Keratinocyte (primary cell): ENCODE measurements around the gene KIF25. TPM values are rescaled to one million over a fixed set of nuclear protein-coding genes. Genes with fewer than 3 reads are reported as not detected.

Experiments used
- DNase-seq: peaks from one replicate; pipeline ENCODE4 v3.0.0-alpha.2; 2011; ENCODE audit warnings: low read depth, missing footprints, low spot score
- FAIRE-seq: peaks from 2 replicates; lab custom pipeline; 2011; peaks lifted over from hg19 to GRCh38; lab: Jason Lieb, UNC
- H2AFZ ChIP-seq: 2 replicates; pipeline ENCODE4 v1.6.0; 2012; ENCODE audit warnings: low read length, control low read depth, inconsistent platforms; ENCODE audit not compliant: control insufficient read depth
- H3K27ac ChIP-seq: 2 replicates; pipeline ENCODE4 v1.5.1; 2011; ENCODE audit warnings: low read length; ENCODE audit not compliant: control insufficient read depth, insufficient read depth
- H3K27me3 ChIP-seq: 3 replicates; pipeline ENCODE4 v1.6.0; 2011; ENCODE audit warnings: low read length; ENCODE audit not compliant: control insufficient read depth, insufficient read depth; ENCODE audit errors: extremely low read depth
- H3K36me3 ChIP-seq, 2 experiments: 2 replicates in 1 of 2; 3 replicates in 1 of 2; pipeline ENCODE4 v1.5.1; 2011; ENCODE audit warnings: low read length in 2 of 2, mild to moderate bottlenecking in 1 of 2; ENCODE audit not compliant: control insufficient read depth in 2 of 2, insufficient read depth in 2 of 2; ENCODE audit errors: extremely low read depth in 1 of 2
- H3K4me1 ChIP-seq: 3 replicates; pipeline ENCODE4 v1.5.1; 2011; ENCODE audit warnings: low read length; ENCODE audit not compliant: control insufficient read depth, insufficient read depth; ENCODE audit errors: extremely low read depth
- H3K4me2 ChIP-seq: 3 replicates; pipeline ENCODE4 v1.6.0; 2011; ENCODE audit warnings: low read depth, low read length; ENCODE audit not compliant: control insufficient read depth, insufficient read depth; ENCODE audit errors: extremely low read depth
- H3K4me3 ChIP-seq, 3 experiments: fragments of 200-600 bp in 1 of 3; sonication (generic) in 1 of 3; 2 replicates in 2 of 3; 3 replicates in 1 of 3; pipeline ENCODE4 v1.5.1; 2011 to 2016; ENCODE audit warnings: low read length in 3 of 3, mild to moderate bottlenecking in 3 of 3, control low read depth in 2 of 3, inconsistent platforms in 1 of 3, low read depth in 1 of 3, mixed read lengths in 1 of 3, mixed run types in 1 of 3, moderate library complexity in 1 of 3; ENCODE audit not compliant: control insufficient read depth in 2 of 3, insufficient read depth in 2 of 3; ENCODE audit errors: extremely low read depth in 1 of 3
- H3K79me2 ChIP-seq: 2 replicates; pipeline ENCODE4 v1.6.0; 2012; ENCODE audit warnings: low read length; ENCODE audit not compliant: control insufficient read depth, insufficient read depth
- H3K9ac ChIP-seq: 3 replicates; pipeline ENCODE4 v1.6.0; 2011; ENCODE audit warnings: low read length; ENCODE audit not compliant: control insufficient read depth, insufficient read depth; ENCODE audit errors: extremely low read depth
- H3K9me1 ChIP-seq: 3 replicates; pipeline ENCODE4 v1.6.0; 2011; ENCODE audit warnings: low read length; ENCODE audit not compliant: control insufficient read depth, insufficient read depth; ENCODE audit errors: extremely low read depth
- H3K9me3 ChIP-seq: 2 replicates; pipeline ENCODE4 v1.5.1; 2012; ENCODE audit warnings: low read depth, low read length; ENCODE audit not compliant: control insufficient read depth
- H4K20me1 ChIP-seq: 3 replicates; pipeline ENCODE4 v1.6.0; 2011; ENCODE audit warnings: low read length; ENCODE audit not compliant: control insufficient read depth, insufficient read depth; ENCODE audit errors: extremely low read depth
- CTCF ChIP-seq, 3 experiments: IDR thresholded peaks in 1 of 3; conservative IDR thresholded peaks in 1 of 3; optimal IDR thresholded peaks in 1 of 3; 2 replicates in 2 of 3; 3 replicates in 1 of 3; pipeline versions ENCODE3 to v1.5.1; 2011; ENCODE audit warnings: low read length in 3 of 3, mild to moderate bottlenecking in 3 of 3, moderate library complexity in 2 of 3, control low read depth in 1 of 3, inconsistent platforms in 1 of 3; ENCODE audit not compliant: insufficient read depth in 2 of 3; ENCODE audit errors: extremely low read depth in 1 of 3
- EZH2 ChIP-seq: IDR thresholded peaks from one replicate; pipeline ENCODE4 v1.6.1; 2012; ENCODE audit warnings: inconsistent platforms, mild to moderate bottlenecking, low read length, moderate library complexity
- dilution Hi-C: fragments of 300-500 bp; cut with MboI; formaldehyde crosslinking; loops from one replicate; pipeline ENCODE4 v1.7.0; 2020; ENCODE audit warnings: low sequenced_read_pairs; ENCODE audit not compliant: extremely low pct_ligation_motif_present
- polyA plus RNA-seq, 5 experiments: library from polyadenylated mRNA; depleted of rRNA in 3 of 5; stranded (reverse) in 3 of 5; stranded (forward) in 1 of 5; unstranded in 1 of 5; fragments of >200 nt; gene quantifications; 1 replicate in 1 of 5; 2 replicates in 3 of 5; 3 replicates in 1 of 5; pipeline versions ENCODE4 v1.2.1 to v1.2.3, GENCODE V29; 2011 to 2012; ENCODE audit warnings: missing spikeins in 2 of 5, low read depth in 1 of 5, low replicate concordance in 1 of 5

KIF25 gene
- polyA plus RNA-seq, 1 donor (not counting 4 experiments of a cell fraction or from before 2014, with no cell fraction given), result not detected

GRCh38 chr6:168035098-168035660 is 37.7 kb downstream of the KIF25 start:
- peaks cover 10% of the 10 kb centered on the region for H3K4me1 ChIP-seq
- TF ChIP-seq EZH2, result no peak
- TF ChIP-seq CTCF (optimal IDR thresholded peaks at IDR 0.05 in 1 of 3, IDR thresholded peaks at IDR 0.05 in 1 of 3, conservative IDR thresholded peaks at IDR 0.05 in 1 of 3; ENCODE audit: extremely low read depth in 1 of 3, insufficient read depth in 2 of 3, low read length in 3 of 3), result no peak
- dilution Hi-C loops, result no loop called here
- H3K27ac ChIP-seq, result no peak overlapping the region
- peak overlapping the region; percentile 74 for H2AFZ ChIP-seq
- peak overlapping the region; percentile 91 for H3K4me2 ChIP-seq
- H3K36me3 ChIP-seq, result no peaks in the 10 kb centered on the region
- H3K27me3 ChIP-seq, result peaks cover 20% of the 10 kb centered on the region
- peaks cover 3% of the 10 kb centered on the region for H3K9me3 ChIP-seq
- no peaks in the 10 kb centered on the region for H4K20me1 ChIP-seq
- FAIRE-seq, result no peak
- no peaks in the 10 kb centered on the region for H3K9me1 ChIP-seq
- H3K4me3 ChIP-seq, result peak overlapping the region; percentile 22 to 65 (median 55)
- H3K79me2 ChIP-seq, result no peaks in the 10 kb centered on the region
- no peak for DNase-seq
- H3K9ac ChIP-seq, result peak overlapping the region; percentile 35

DNA sequence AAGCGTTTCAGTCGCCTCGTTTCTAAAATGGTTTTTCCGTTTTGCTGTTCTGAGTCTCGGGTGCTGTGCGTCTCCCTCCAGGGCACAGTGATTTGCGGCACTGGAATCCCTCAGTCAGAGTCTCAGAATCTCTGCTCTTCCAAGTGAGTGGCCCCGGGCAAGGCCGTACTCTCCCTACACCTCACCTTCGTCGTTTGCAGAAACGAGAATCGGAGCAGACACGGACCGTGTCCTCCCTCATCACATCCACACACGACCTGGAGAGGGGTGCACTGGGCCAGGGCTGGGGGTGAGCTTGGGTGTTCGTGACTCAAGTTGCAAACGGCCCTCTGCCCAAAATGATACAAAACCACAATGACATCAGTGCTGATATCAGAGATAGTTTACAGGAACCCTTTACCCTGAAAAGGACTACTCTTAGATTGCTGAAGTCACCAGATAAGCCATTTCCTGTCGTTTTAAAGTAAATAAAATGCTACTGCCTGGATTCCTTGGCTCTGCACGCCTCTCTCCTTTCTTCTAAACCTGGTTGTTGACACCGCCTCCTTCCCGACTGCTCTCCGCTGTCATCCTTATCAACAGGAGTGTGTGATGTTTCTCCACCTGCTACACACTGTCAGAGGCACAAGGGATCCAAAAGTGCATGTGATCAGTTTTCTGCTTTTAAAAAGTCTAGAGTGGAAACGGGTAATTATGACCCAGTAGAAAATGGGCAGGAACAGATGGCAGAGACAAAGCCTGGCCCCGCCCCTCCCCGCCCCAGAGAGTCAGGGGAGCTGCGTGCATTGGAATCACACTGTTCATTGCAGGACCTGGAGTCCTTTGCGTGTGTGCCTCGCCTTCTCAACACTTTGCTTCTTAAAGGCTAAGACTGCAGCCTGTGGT is 38.4 kb downstream of the KIF25 start:
- peak overlapping the region; percentile 91 for H3K4me2 ChIP-seq
- no peaks in the 10 kb centered on the region for H4K20me1 ChIP-seq
- H3K36me3 ChIP-seq, result no peaks in the 10 kb centered on the region
- dilution Hi-C loops, result no loop called here
- no peaks in the 10 kb centered on the region for H3K79me2 ChIP-seq
- peak overlapping the region; percentile 35 for H3K9ac ChIP-seq
- H2AFZ ChIP-seq, result peak overlapping the region; percentile 74
- FAIRE-seq (no peak), DNase-seq (no peak)
- TF ChIP-seq EZH2 (no peak), CTCF (optimal IDR thresholded peaks at IDR 0.05 in 1 of 3, IDR thresholded peaks at IDR 0.05 in 1 of 3, conservative IDR thresholded peaks at IDR 0.05 in 1 of 3; ENCODE audit: extremely low read depth in 1 of 3, insufficient read depth in 2 of 3, low read length in 3 of 3) (no peak)
- peaks cover 10% of the 10 kb centered on the region for H3K4me1 ChIP-seq
- peak overlapping the region; percentile 22 to 65 (median 55) for H3K4me3 ChIP-seq
- no peak overlapping the region for H3K27ac ChIP-seq
- H3K27me3 ChIP-seq, result peaks cover 20% of the 10 kb centered on the region
- no peaks in the 10 kb centered on the region for H3K9me1 ChIP-seq
- H3K9me3 ChIP-seq, result peaks cover 5% of the 10 kb centered on the region
